CD14-positive monocyte (primary cell): ENCODE data around the gene LGALSL. TPM values are rescaled to one million over a fixed set of nuclear protein-coding genes. Genes with fewer than 3 reads are reported as not detected.
A peak's percentile ranks its signal among the peaks of the same experiment; 100 is the strongest.
"Not testable (repeated sequence)": the region's sequence is repeated elsewhere in the genome, so short reads cannot be mapped to it uniquely, and the experiment has no call there.

Source experiments
- DNase-seq, 3 donors: peaks; one replicate each; pipeline ENCODE4 v3.0.0-alpha.2; 2011 to 2022
- H2AFZ ChIP-seq: 2 replicates; pipeline ENCODE4 v1.6.0; 2012; ENCODE audit warnings: mild to moderate bottlenecking, low read depth, low read length, inconsistent platforms; ENCODE audit not compliant: insufficient read depth, poor library complexity, severe bottlenecking
- H3K27ac ChIP-seq, 2 donors: 1 replicate in 1 of 2; 2 replicates in 1 of 2; pipeline ENCODE4 v1.5.1; 2012 to 2013; ENCODE audit warnings: low read length in 2 of 2, control low read depth in 1 of 2, inconsistent platforms in 1 of 2, low read depth in 1 of 2, mild to moderate bottlenecking in 1 of 2
- H3K27me3 ChIP-seq, 2 donors: one replicate each; pipeline versions ENCODE4 v1.6.0 to v1.6.1; 2011 to 2013; ENCODE audit warnings: low read length in 2 of 2; ENCODE audit not compliant: control insufficient read depth in 2 of 2, insufficient read depth in 2 of 2
- H3K36me3 ChIP-seq, 2 donors: replicated peaks in 1 of 2; 1 replicate in 1 of 2; 2 replicates in 1 of 2; pipeline versions ENCODE4 v1.5.1 to v1.6.1; 2012 to 2013; ENCODE audit warnings: low read length in 2 of 2, control low read depth in 1 of 2, inconsistent platforms in 1 of 2, mild to moderate bottlenecking in 1 of 2; ENCODE audit not compliant: insufficient read depth in 2 of 2, control insufficient read depth in 1 of 2
- H3K4me1 ChIP-seq, 2 donors: 1 replicate in 1 of 2; 2 replicates in 1 of 2; pipeline versions ENCODE4 v1.5.1 to v1.6.1; 2012 to 2013; ENCODE audit warnings: low read length in 2 of 2, control low read depth in 1 of 2, inconsistent platforms in 1 of 2, mild to moderate bottlenecking in 1 of 2, moderate library complexity in 1 of 2; ENCODE audit not compliant: insufficient read depth in 2 of 2, control insufficient read depth in 1 of 2
- H3K4me2 ChIP-seq: replicated peaks from 2 replicates; pipeline ENCODE3; 2012; ENCODE audit warnings: low read length, moderate library complexity, mild to moderate bottlenecking; ENCODE audit not compliant: poor library complexity, severe bottlenecking; ENCODE audit errors: extremely low read depth
- H3K4me3 ChIP-seq, 3 experiments: fragments of 200-600 bp in 1 of 3; sonication (generic) in 1 of 3; replicated peaks in 1 of 3; 1 replicate in 2 of 3; 2 replicates in 1 of 3; pipeline ENCODE4 v1.5.1; 2011 to 2013; ENCODE audit warnings: low read length in 3 of 3, mild to moderate bottlenecking in 3 of 3, control low read depth in 2 of 3, low read depth in 2 of 3, inconsistent platforms in 1 of 3, moderate library complexity in 1 of 3
- H3K79me2 ChIP-seq: 2 replicates; pipeline ENCODE4 v1.6.0; 2012; ENCODE audit warnings: mild to moderate bottlenecking, control low read depth, inconsistent platforms, low read length, moderate library complexity; ENCODE audit not compliant: insufficient read depth
- H3K9ac ChIP-seq: 2 replicates; pipeline ENCODE4 v1.6.0; 2017; ENCODE audit warnings: low read length, mild to moderate bottlenecking; ENCODE audit not compliant: insufficient read depth, poor library complexity, severe bottlenecking
- H3K9me3 ChIP-seq, 2 donors: replicated peaks in 1 of 2; 1 replicate in 1 of 2; 2 replicates in 1 of 2; pipeline versions ENCODE4 v1.5.1 to v1.6.1; 2012 to 2013; ENCODE audit warnings: low read length in 2 of 2, control low read depth in 1 of 2; ENCODE audit not compliant: control insufficient read depth in 1 of 2, insufficient read depth in 1 of 2
- H4K20me1 ChIP-seq: 2 replicates; pipeline ENCODE4 v1.6.0; 2012; ENCODE audit warnings: mild to moderate bottlenecking, low read length, control low read depth, moderate library complexity; ENCODE audit not compliant: insufficient read depth
- H3K27ac Mint-ChIP-seq, 7 donors: one replicate each; pipeline ENCODE4 v1.8.0; 2020; ENCODE audit warnings: mild to moderate bottlenecking in 7 of 7, mixed read lengths in 7 of 7, moderate library complexity in 6 of 7, inconsistent platforms in 2 of 7
- H3K27me3 Mint-ChIP-seq, 3 donors: one replicate each; pipeline ENCODE4 v1.8.0; 2021 to 2022; ENCODE audit warnings: low read depth in 3 of 3, mild to moderate bottlenecking in 3 of 3, mixed read lengths in 3 of 3, moderate library complexity in 3 of 3, inconsistent platforms in 1 of 3
- H3K36me3 Mint-ChIP-seq, 2 donors: one replicate each; pipeline ENCODE4 v1.8.0; 2020; ENCODE audit warnings: mixed read lengths in 2 of 2, inconsistent platforms in 1 of 2, mild to moderate bottlenecking in 1 of 2
- H3K4me1 Mint-ChIP-seq: one replicate; pipeline ENCODE4 v1.8.0; 2020; ENCODE audit warnings: mild to moderate bottlenecking, mixed read lengths
- H3K4me3 Mint-ChIP-seq, 2 donors: one replicate each; pipeline ENCODE4 v1.8.0; 2020; ENCODE audit warnings: mild to moderate bottlenecking in 2 of 2, mixed read lengths in 2 of 2, moderate library complexity in 1 of 2
- H3K9me3 Mint-ChIP-seq, 7 donors: one replicate each; pipeline ENCODE4 v1.8.0; 2020 to 2022; ENCODE audit warnings: mixed read lengths in 7 of 7, mild to moderate bottlenecking in 6 of 7, moderate library complexity in 6 of 7, inconsistent platforms in 2 of 7
- CTCF ChIP-seq: fragments of 200-600 bp; IDR thresholded peaks from one replicate; pipeline ENCODE4 v1.8.0; 2022; ENCODE audit warnings: antibody characterized with exemption, mild to moderate bottlenecking
- whole genome bisulfite sequencing: methylation state at CpG from one replicate; pipeline ENCODE4 v1.1.5; 2013; ENCODE audit warnings: missing lambda C conversion rate; ENCODE audit not compliant: insufficient coverage; 5-methylcytosine and 5-hydroxymethylcytosine counted together
- intact Hi-C, 2 donors: fragments of 100-400 bp; cut with micrococcal nuclease; formaldehyde crosslinking; loops; one replicate each; pipeline versions ENCODE4 v1.15.0 to v1.15.1; 2023
- polyA plus RNA-seq, 3 donors: library from polyadenylated mRNA; depleted of rRNA in 1 of 3; unstranded in 2 of 3; stranded (reverse) in 1 of 3; fragments of 300-500 nt in 2 of 3; fragments of >200 nt in 1 of 3; fragmentation: Illumina TruSeq in 2 of 3; gene quantifications; 1 replicate in 2 of 3; 2 replicates in 1 of 3; pipeline ENCODE4 v1.2.3, GENCODE V29; 2012 to 2021

LGALSL gene
- polyA plus RNA-seq, 3 donors = 0.04 to 0.30 (median 0.22) TPM

GRCh38 chr2:64442277-64442676 lies 11.7 kb upstream of the LGALSL start:
- H4K20me1 ChIP-seq = no peaks in the 10 kb centered on the region
- no peak overlapping the region for H3K4me2 ChIP-seq
- WGBS = 91% methylated on average over 3 of the region's 4 CpGs
- peaks cover 0 to 2% of the 10 kb centered on the region in 2 donors for H3K27me3 ChIP-seq
- Mint-ChIP-seq H3K36me3 (no peaks in the 10 kb centered on the region), H3K27ac (peak overlapping the region in 2 of 7 donors; percentile 33 to 44), H3K27me3 (peaks cover 2 to 9% (median 7%) of the 10 kb centered on the region in 3 donors), H3K4me1 (no peaks in the 10 kb centered on the region), H3K9me3 (no peaks in the 10 kb centered on the region), H3K4me3 (no peak overlapping the region)
- H3K4me1 ChIP-seq = no peaks in the 10 kb centered on the region
- no peak for DNase-seq
- TF ChIP-seq CTCF = no peak
- intact Hi-C loops = no loop called here
- no peak overlapping the region for H3K4me3 ChIP-seq
- no peaks in the 10 kb centered on the region for H3K36me3 ChIP-seq
- no peaks in the 10 kb centered on the region for H3K9me3 ChIP-seq
- no peaks in the 10 kb centered on the region for H3K79me2 ChIP-seq
- no peak overlapping the region for H2AFZ ChIP-seq
- no peak overlapping the region for H3K9ac ChIP-seq
- H3K27ac ChIP-seq = no peak overlapping the region

GRCh38 chr2:64442801-64443429 lies 11.0 kb upstream of the LGALSL start:
- Histone ChIP-seq H3K9me3 (no peaks in the 10 kb centered on the region), H3K36me3 (no peaks in the 10 kb centered on the region), H4K20me1 (no peaks in the 10 kb centered on the region), H3K4me2 (no peak overlapping the region), H3K4me3 (no peak overlapping the region), H2AFZ (no peak overlapping the region), H3K4me1 (no peaks in the 10 kb centered on the region), H3K79me2 (no peaks in the 10 kb centered on the region), H3K27ac (no peak overlapping the region), H3K9ac (no peak overlapping the region), H3K27me3 (peaks cover 0 to 2% of the 10 kb centered on the region in 2 donors)
- Mint-ChIP-seq H3K36me3 (no peaks in the 10 kb centered on the region), H3K4me1 (no peaks in the 10 kb centered on the region), H3K27ac (no peak overlapping the region), H3K4me3 (no peak overlapping the region), H3K9me3 (no peaks in the 10 kb centered on the region), H3K27me3 (peaks cover 2 to 9% (median 7%) of the 10 kb centered on the region in 3 donors)
- no peak for TF ChIP-seq CTCF
- intact Hi-C loops = no loop called here
- WGBS = no CpG with 5 or more reads among the region's 7 CpGs
- DNase-seq = no peak

- H3K27ac ChIP-seq, H3K4me2 ChIP-seq, H3K4me3 ChIP-seq, H3K9me3 Mint-ChIP-seq, H3K79me2 ChIP-seq, H3K36me3 ChIP-seq, DNase-seq, H3K9ac ChIP-seq, H3K27me3 ChIP-seq, H3K27ac Mint-ChIP-seq, H2AFZ ChIP-seq, H3K9me3 ChIP-seq, H3K4me1 Mint-ChIP-seq, intact Hi-C loops, H3K27me3 Mint-ChIP-seq, H3K4me1 ChIP-seq, H4K20me1 ChIP-seq, H3K36me3 Mint-ChIP-seq, H3K4me3 Mint-ChIP-seq: not testable (repeated sequence)
These were observed 8.0 kb upstream of the LGALSL start for GRCh38 chr2:64445970-64446369.
